GM19099 (cell line): ENCODE results near the gene MEA1.

Source experiments
- POLR2A ChIP-seq: IDR thresholded peaks from 3 replicates; pipeline ENCODE4 v1.6.1; 2011; ENCODE audit warnings: low read depth; ENCODE audit not compliant: insufficient read length; ENCODE audit errors: extremely low read depth

The MEA1 gene

GRCh38 chr6:42970871-42971612, 42.7 kb downstream of the MEA1 start:
- no peak for TF ChIP-seq POLR2A

GRCh38 chr6:42969934-42970333, 43.8 kb downstream of the MEA1 start:
- TF ChIP-seq POLR2A: no peak

DNA sequence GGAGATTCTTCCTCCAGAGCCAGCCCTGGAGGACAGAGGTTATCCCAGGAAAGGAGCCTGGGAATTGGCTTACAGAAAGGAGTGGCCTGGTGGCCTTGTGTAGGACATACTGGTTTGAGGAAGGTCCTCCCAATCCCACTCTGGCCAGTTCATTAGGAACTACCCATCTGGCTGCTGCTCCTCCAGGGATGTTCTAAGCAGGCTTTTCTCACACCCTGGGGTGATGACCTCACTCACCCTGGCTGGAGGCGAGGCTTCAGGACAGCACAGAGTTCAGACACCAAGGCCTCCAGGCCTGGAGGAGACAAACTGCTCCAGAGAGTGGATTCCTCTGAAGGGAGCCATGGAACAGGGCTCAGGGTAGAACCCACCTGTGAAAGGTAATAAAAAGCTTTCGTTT, 44.3 kb downstream of the MEA1 start:
- TF ChIP-seq POLR2A: no peak

DNA sequence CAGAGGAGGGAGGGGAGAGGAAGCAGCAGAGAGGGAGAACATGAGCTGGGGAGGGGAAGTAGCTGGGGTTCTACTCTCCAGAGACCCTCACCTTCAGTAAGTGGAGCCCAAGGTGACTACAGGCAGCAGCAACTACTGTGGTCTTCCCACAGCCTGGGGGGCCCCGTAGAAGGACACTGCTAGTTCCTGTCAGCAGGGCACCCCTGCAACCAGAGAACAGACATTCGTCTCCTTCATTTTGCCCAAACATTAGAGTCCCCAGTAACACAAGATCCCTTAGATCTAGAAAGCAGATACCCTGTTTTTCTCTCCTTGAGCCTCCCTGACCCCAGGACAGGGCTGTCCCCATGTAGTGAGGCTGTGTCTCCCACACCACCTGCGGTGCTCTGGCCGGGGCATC, 45.0 kb downstream of the MEA1 start:
- no peak for TF ChIP-seq POLR2A

DNA sequence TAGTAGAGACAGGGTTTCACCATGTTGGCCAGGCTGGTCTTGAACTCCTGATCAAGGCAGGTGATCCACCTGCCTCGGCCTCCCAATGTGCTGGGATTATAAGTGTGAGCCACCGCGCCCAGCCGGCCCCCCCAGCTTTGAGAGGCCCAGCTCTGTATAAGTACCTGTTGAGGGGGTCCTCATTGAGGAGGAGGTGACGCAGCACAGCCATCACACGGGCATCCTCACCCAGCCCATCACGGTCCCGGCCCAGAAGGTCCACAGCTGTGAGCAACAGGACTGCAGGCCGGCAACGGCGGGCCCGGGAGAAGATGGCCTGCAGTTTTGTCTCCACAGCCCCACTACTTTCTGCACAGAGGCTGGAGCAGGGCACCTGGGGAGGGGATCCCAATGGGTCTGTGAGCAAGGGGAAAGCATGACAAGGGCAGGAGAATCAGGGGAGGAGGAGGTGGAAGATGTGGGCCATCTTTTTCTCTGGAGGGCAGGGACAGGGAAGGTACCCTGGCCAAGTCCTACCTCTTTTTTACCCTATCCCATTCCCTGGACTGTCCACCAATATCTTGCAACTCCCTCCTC, 45.5 kb downstream of the MEA1 start:
- no peak for TF ChIP-seq POLR2A

- no peak for TF ChIP-seq POLR2A
Observed at GRCh38 chr6:42967228-42967627, 46.5 kb downstream of the MEA1 start.

GRCh38 chr6:42966571-42966970, 47.2 kb downstream of the MEA1 start:
- no peak for TF ChIP-seq POLR2A

- no peak for TF ChIP-seq POLR2A
Observed at GRCh38 chr6:42963855-42964605, 49.7 kb downstream of the MEA1 start.

DNA sequence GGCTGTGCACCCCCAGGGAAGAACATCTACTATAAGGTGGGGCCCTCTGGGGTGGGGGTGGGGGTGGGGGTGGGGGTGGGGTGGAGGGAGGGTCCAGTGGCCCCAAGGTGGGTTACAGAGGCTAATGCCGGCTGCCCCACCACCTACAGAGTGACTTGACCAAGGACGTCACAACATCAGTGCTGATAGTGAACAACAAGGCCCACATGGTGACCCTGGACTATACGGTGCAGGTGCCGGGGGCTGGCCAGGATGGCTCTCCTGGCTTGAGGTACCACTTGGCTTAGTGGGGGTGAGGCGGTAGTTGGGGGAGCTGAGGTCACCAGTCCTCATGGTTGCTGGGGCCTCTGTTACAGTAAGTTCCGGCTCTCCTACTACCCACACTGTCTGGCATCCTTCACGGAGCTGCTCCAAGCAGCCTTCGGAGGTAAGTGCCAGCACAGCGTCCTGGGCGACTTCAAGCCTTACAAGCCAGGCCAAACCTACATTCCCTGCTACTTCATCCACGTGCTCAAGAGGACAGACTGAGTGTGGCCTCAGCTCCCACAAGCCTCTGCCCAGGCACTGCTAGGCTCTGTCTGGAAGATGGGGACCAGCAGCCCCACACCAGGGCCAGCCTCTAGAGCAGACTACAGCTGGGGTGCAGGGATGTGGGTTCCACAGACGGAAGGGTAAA, 50.4 kb downstream of the MEA1 start:
- no peak for TF ChIP-seq POLR2A

DNA sequence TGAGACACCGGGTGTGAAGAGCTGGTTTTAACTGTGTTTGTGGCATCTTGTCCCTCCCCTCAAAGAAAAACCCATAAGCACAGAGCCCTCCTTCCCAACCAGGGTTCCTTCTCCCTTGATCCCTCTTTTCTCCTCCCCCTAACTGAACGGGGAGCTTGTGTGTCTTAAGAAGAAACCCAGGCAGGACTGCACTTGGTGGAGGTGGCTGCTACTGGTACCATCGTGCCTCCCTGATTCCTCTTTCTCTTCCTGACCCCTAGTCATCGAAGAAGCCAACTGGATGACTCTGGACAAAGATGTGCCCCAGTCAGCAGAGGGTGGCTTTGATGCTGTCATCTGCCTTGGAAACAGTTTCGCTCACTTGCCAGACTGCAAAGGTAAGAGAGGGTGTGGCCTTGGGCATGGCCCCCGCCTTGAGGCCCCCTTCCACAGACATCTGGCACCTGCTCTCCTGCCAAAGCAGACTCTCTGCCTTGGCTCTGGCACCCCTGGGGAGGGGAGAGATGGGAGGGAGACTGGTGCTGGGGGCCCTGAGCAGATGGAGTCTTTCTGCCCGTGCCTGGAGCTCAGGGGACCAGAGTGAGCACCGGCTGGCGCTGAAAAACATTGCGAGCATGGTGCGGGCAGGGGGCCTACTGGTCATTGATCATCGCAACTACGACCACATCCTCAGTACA, 51.1 kb downstream of the MEA1 start:
- no peak for TF ChIP-seq POLR2A

DNA sequence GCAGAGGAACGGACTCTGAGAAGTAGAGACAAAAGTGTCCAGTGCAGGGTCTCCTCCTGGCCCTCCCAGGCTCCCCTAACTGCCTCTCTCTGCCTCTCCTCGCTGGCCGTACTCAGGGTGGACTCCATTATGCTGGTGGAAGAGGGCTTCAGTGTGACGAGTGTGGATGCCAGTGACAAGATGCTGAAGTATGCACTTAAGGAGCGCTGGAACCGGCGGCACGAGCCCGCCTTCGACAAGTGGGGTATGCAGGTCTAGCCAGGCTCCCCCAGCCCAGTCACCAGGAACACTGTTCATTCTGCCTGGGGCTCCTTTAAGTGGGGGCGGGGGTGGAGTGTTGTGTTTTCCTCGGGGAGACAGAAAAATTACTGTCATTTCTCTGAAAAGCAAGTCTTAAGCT, 51.6 kb downstream of the MEA1 start:
- TF ChIP-seq POLR2A: no peak
